ENCODE data around the gene NCOA7. TPM values are rescaled to one million over a fixed set of nuclear protein-coding genes. Genes with fewer than 3 reads are reported as not detected.
A peak's percentile ranks its signal among the peaks of the same experiment; 100 is the strongest.

Gene NCOA7
- total RNA-seq, 2 donors from 2014 or later, result 11.4 to 15.2 TPM

DNA sequence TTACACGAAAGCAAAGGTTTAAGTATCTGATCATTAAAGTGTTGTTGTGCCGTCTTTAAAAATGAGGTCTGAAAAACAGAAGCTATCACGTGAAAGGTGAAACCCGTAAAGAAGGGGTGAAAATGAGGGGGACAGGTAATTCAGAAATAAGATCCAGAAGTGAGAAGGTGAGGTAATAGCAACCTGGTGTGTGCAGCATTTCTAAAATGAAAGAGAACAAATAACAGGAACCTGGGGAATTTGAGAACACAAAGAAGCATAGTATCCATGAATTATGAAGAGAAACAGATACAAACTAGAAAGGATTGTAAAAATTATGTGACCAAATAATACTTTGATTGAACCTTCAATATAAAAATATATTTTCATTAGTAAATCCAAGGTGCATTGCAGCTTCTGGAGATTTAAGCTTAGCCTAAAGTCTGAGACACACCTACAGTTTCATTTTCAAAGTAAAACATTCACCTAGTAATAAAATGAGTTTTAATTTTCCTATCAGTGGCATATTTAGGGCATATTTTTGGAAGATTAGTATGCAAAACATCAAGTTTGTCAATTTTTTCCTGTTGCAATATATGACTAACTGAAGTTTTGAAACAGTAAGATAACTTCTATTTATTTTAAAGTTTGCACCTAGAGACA lies 39.9 kb upstream of the NCOA7 start:
- no peaks in the 10 kb centered on the region for H3K9me3 ChIP-seq (ENCODE audit: control insufficient read depth, low read length)
- no peak overlapping the region for H3K9ac ChIP-seq (ENCODE audit: extremely low read depth, low read length, poor library complexity, severe bottlenecking)
- peak overlapping the region; percentile 83 for H3K4me3 Mint-ChIP-seq
- WGBS, 2 experiments (ENCODE audit: insufficient coverage in 1 of 2, insufficient read length in 1 of 2), result 19 to 20% methylated on average over 3 to 4 of the region's 4 CpGs
- peaks cover 27% of the 10 kb centered on the region for H3K27me3 Mint-ChIP-seq (ENCODE audit: insufficient read depth)
- H3K27ac Mint-ChIP-seq, result no peak overlapping the region
- H3K27me3 ChIP-seq (ENCODE audit: control insufficient read depth, insufficient read depth, low read length, poor library complexity, severe bottlenecking), result peaks cover 55% of the 10 kb centered on the region
- no peaks in the 10 kb centered on the region for H3K4me1 ChIP-seq (ENCODE audit: control insufficient read depth, insufficient read depth, low read length)
- TF ChIP-seq CTCF (conservative IDR thresholded peaks at IDR 0.05), result no peak
- no peaks in the 10 kb centered on the region for H3K36me3 ChIP-seq (ENCODE audit: control insufficient read depth, insufficient read depth, low read length)
- no peak for DNase-seq
- H3K4me1 Mint-ChIP-seq, result peaks cover 35% of the 10 kb centered on the region
- no peak overlapping the region for H3K27ac ChIP-seq (ENCODE audit: low read depth, low read length)
- no peaks in the 10 kb centered on the region for H3K36me3 Mint-ChIP-seq (ENCODE audit: low read depth)
- H3K9me3 Mint-ChIP-seq, result no peaks in the 10 kb centered on the region
- peak overlapping the region; percentile 94 for H3K4me3 ChIP-seq (ENCODE audit: low read length)

DNA sequence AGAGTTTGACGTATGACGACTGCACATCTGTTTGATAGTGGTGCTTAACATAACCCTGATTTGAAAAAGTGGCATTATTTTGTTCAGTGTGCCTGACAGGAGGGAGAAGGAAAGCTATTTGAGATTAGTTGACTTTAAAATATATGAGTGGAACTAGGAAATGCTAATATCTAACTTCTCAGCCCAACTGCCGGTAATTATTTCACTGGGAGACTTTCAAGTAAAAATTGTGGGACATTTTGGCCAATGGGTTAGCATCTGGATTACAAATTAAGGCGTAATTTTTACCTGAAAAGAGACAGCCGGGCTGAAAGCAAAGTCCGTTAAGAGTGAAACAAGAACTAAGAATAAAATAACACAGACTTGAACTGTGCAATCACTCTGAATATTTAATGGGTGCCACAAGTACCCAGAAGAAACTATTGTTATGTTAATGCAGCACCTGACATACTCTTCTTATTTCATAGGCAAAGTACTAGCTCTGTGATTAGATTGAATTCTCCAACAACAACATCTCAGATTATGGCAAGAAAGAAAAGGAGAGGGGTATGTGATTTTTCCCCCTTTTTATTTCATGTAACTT lies 39.3 kb upstream of the NCOA7 start:
- H3K4me1 ChIP-seq (ENCODE audit: control insufficient read depth, insufficient read depth, low read length), result no peaks in the 10 kb centered on the region
- Mint-ChIP-seq H3K27ac (no peak overlapping the region), H3K4me1 (peaks cover 30% of the 10 kb centered on the region), H3K4me3 (peak overlapping the region; percentile 83), H3K36me3 (ENCODE audit: low read depth) (peaks cover under 1% of the 10 kb centered on the region), H3K9me3 (no peaks in the 10 kb centered on the region), H3K27me3 (ENCODE audit: insufficient read depth) (peaks cover 27% of the 10 kb centered on the region)
- no peak for TF ChIP-seq CTCF (conservative IDR thresholded peaks at IDR 0.05)
- 52 to 69% methylated on average over 5 to 6 of the region's 6 CpGs for WGBS, 2 experiments (ENCODE audit: insufficient coverage in 1 of 2, insufficient read length in 1 of 2)
- H3K4me3 ChIP-seq (ENCODE audit: low read length), result no peak overlapping the region
- no peak overlapping the region for H3K9ac ChIP-seq (ENCODE audit: extremely low read depth, low read length, poor library complexity, severe bottlenecking)
- H3K27me3 ChIP-seq (ENCODE audit: control insufficient read depth, insufficient read depth, low read length, poor library complexity, severe bottlenecking), result peaks cover 48% of the 10 kb centered on the region
- H3K9me3 ChIP-seq (ENCODE audit: control insufficient read depth, low read length), result no peaks in the 10 kb centered on the region
- H3K36me3 ChIP-seq (ENCODE audit: control insufficient read depth, insufficient read depth, low read length), result no peaks in the 10 kb centered on the region
- no peak for DNase-seq
- no peak overlapping the region for H3K27ac ChIP-seq (ENCODE audit: low read depth, low read length)

GRCh38 chr6:125752773-125753172 lies 38.0 kb upstream of the NCOA7 start:
- H3K4me1 Mint-ChIP-seq, result peaks cover 26% of the 10 kb centered on the region
- peaks cover 19% of the 10 kb centered on the region for H3K27me3 Mint-ChIP-seq (ENCODE audit: insufficient read depth)
- H3K4me3 Mint-ChIP-seq, result no peak overlapping the region
- Histone ChIP-seq H3K27me3 (ENCODE audit: control insufficient read depth, insufficient read depth, low read length, poor library complexity, severe bottlenecking) (peaks cover 35% of the 10 kb centered on the region), H3K36me3 (ENCODE audit: control insufficient read depth, insufficient read depth, low read length) (no peaks in the 10 kb centered on the region), H3K9ac (ENCODE audit: extremely low read depth, low read length, poor library complexity, severe bottlenecking) (no peak overlapping the region), H3K27ac (ENCODE audit: low read depth, low read length) (no peak overlapping the region), H3K4me3 (ENCODE audit: low read length) (no peak overlapping the region), H3K9me3 (ENCODE audit: control insufficient read depth, low read length) (no peaks in the 10 kb centered on the region), H3K4me1 (ENCODE audit: control insufficient read depth, insufficient read depth, low read length) (no peaks in the 10 kb centered on the region)
- 92% methylated on average over 2 of the region's 2 CpGs; no CpG with 5 or more reads in 1 of the 2 experiments for WGBS, 2 experiments (ENCODE audit: insufficient coverage in 1 of 2, insufficient read length in 1 of 2)
- no peaks in the 10 kb centered on the region for H3K9me3 Mint-ChIP-seq
- no peak for DNase-seq
- no peak for TF ChIP-seq CTCF (conservative IDR thresholded peaks at IDR 0.05)
- peaks cover 6% of the 10 kb centered on the region for H3K36me3 Mint-ChIP-seq (ENCODE audit: low read depth)
- H3K27ac Mint-ChIP-seq, result no peak overlapping the region
